Mesothelial cell of epicardium (in vitro differentiated cells): ENCODE results near the gene NAT8L. TPM values are rescaled to one million over a fixed set of nuclear protein-coding genes. Genes with fewer than 3 reads are reported as not detected.

Source experiments
- DNase-seq, 2 experiments: peaks; one replicate each; pipeline ENCODE4 v3.0.0; 2021; ENCODE audit warnings: low spot score in 2 of 2; ENCODE audit not compliant: unreplicated experiment in 2 of 2
- H3K27ac Mint-ChIP-seq: 2 replicates; pipeline ENCODE4 v1.8.0; 2021; ENCODE audit warnings: mixed read lengths
- H3K27me3 Mint-ChIP-seq: 2 replicates; pipeline ENCODE4 v1.8.0; 2021; ENCODE audit warnings: low read depth, mixed read lengths
- H3K36me3 Mint-ChIP-seq: 2 replicates; pipeline ENCODE4 v1.8.0; 2021; ENCODE audit warnings: mixed read lengths
- H3K4me1 Mint-ChIP-seq: 2 replicates; pipeline ENCODE4 v1.8.0; 2021; ENCODE audit warnings: mixed read lengths
- H3K4me3 Mint-ChIP-seq: 2 replicates; pipeline ENCODE4 v1.8.0; 2021; ENCODE audit warnings: mild to moderate bottlenecking, moderate library complexity, mixed read lengths
- H3K9me3 Mint-ChIP-seq: 2 replicates; pipeline ENCODE4 v1.8.0; 2021; ENCODE audit warnings: mixed read lengths
- total RNA-seq: library from RNA; stranded (reverse); gene quantifications from 3 replicates; pipeline ENCODE4 v1.2.1, GENCODE V29; 2021
- TF ChIP-seq, protein P1 (sequence below): fragments of 200-600 bp; sonication (generic); IDR thresholded peaks from one replicate; pipeline ENCODE4 v1.5.0; 2021; ENCODE audit warnings: antibody characterized with exemption; ENCODE audit not compliant: unreplicated experiment

NAT8L gene
- total RNA-seq, 1 donor from 2014 or later, result 25.2 TPM

DNA sequence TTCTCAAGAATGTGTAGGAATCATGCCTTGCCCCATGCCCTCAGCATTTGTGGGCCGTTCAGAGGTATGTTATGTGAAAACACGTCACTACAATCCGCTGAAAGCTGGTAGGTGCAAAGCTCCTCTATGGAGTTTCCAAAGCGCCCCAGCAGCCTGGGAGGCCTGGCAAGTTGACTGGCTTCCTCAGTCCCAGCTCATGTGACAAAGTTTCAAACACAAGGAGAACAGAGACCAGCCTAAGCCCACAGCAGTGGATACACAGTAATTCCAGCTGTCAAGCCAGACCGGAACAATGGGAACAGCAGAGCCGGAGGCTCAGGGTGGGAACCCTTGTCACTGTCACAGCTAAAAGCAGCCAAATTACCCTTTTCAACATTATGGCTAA, 33.5 kb downstream of the NAT8L start:
- H3K4me1 Mint-ChIP-seq, result peaks cover 8% of the 10 kb centered on the region
- H3K36me3 Mint-ChIP-seq, result peaks cover 8% of the 10 kb centered on the region
- DNase-seq, result no peak
- no peak overlapping the region for H3K27ac Mint-ChIP-seq
- peaks cover 9% of the 10 kb centered on the region for H3K9me3 Mint-ChIP-seq
- H3K4me3 Mint-ChIP-seq, result no peak overlapping the region
- no peaks in the 10 kb centered on the region for H3K27me3 Mint-ChIP-seq
- TF ChIP-seq, protein P1, sequence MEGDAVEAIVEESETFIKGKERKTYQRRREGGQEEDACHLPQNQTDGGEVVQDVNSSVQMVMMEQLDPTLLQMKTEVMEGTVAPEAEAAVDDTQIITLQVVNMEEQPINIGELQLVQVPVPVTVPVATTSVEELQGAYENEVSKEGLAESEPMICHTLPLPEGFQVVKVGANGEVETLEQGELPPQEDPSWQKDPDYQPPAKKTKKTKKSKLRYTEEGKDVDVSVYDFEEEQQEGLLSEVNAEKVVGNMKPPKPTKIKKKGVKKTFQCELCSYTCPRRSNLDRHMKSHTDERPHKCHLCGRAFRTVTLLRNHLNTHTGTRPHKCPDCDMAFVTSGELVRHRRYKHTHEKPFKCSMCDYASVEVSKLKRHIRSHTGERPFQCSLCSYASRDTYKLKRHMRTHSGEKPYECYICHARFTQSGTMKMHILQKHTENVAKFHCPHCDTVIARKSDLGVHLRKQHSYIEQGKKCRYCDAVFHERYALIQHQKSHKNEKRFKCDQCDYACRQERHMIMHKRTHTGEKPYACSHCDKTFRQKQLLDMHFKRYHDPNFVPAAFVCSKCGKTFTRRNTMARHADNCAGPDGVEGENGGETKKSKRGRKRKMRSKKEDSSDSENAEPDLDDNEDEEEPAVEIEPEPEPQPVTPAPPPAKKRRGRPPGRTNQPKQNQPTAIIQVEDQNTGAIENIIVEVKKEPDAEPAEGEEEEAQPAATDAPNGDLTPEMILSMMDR, result no peak

- Mint-ChIP-seq H3K9me3 (peaks cover 8% of the 10 kb centered on the region), H3K27me3 (no peaks in the 10 kb centered on the region), H3K27ac (no peak overlapping the region), H3K4me3 (no peak overlapping the region), H3K36me3 (peaks cover 8% of the 10 kb centered on the region), H3K4me1 (peaks cover 8% of the 10 kb centered on the region)
- TF ChIP-seq, protein P1, result no peak
- no peak for DNase-seq
Observed at GRCh38 chr4:2093265-2093664, 34.1 kb downstream of the NAT8L start.

- peaks cover 3% of the 10 kb centered on the region for H3K27me3 Mint-ChIP-seq
- H3K27ac Mint-ChIP-seq, result no peak overlapping the region
- H3K4me1 Mint-ChIP-seq, result peaks cover 4% of the 10 kb centered on the region
- H3K4me3 Mint-ChIP-seq, result no peak overlapping the region
- peaks cover 8% of the 10 kb centered on the region for H3K9me3 Mint-ChIP-seq
- no peak for DNase-seq
- peaks cover 8% of the 10 kb centered on the region for H3K36me3 Mint-ChIP-seq
- TF ChIP-seq, protein P1, result no peak
Observed at GRCh38 chr4:2094545-2094944, 35.4 kb downstream of the NAT8L start.

DNA sequence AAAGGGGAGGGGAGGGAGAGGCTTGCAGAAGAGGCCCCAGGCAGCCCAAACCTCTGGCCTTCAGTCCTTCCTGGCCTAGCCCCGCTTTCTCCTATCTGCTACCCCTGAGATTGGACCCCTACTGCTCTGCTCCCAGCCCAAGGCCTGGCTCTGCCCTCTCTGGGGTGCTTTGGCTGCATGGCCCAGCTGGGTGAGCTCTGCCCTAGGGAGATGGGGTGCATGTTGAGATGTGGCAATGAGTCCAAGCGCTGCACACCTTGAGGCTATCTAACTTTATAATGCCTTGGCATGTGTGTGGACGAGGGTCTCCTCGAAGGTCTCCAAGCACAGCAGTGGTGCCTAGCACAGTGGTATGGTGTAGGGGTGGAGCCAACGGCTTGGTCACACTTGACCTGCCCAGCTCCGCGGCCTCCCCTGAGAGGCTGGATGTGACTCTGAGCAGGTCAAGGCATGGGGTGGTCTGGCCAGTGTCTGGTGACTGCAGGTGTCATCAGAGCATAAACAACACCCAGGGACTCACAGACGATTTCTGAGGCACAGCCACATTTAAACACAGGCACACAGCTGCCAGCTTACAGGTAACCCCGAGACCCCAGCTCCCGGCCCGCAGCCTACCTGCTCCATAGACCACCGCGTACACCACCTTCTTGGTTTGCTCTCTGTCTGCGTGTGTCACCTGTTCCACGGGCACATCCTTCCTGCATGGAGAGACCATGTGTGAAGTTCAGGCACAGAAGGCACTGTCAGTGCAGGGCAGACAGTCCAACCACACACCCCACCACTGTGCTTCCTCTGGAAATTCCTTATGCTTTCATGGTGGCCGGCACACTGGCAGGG, 36.3 kb downstream of the NAT8L start:
- Mint-ChIP-seq H3K27me3 (peaks cover 3% of the 10 kb centered on the region), H3K27ac (no peak overlapping the region), H3K4me3 (no peak overlapping the region), H3K36me3 (peaks cover 8% of the 10 kb centered on the region), H3K9me3 (peaks cover 8% of the 10 kb centered on the region), H3K4me1 (no peaks in the 10 kb centered on the region)
- DNase-seq, result no peak
- TF ChIP-seq, protein P1, result no peak

GRCh38 chr4:2096073-2096609, 37.0 kb downstream of the NAT8L start:
- H3K36me3 Mint-ChIP-seq, result peaks cover 8% of the 10 kb centered on the region
- peaks cover 8% of the 10 kb centered on the region for H3K9me3 Mint-ChIP-seq
- no peak for DNase-seq
- H3K27me3 Mint-ChIP-seq, result peaks cover 3% of the 10 kb centered on the region
- H3K27ac Mint-ChIP-seq, result no peak overlapping the region
- H3K4me3 Mint-ChIP-seq, result no peak overlapping the region
- TF ChIP-seq, protein P1, result no peak
- no peaks in the 10 kb centered on the region for H3K4me1 Mint-ChIP-seq
